Superior temporal gyrus (tissue), 1 donor: ENCODE measurements around the gene ZNF423.

ENCODE experiments used
- DNase-seq: peaks from one replicate; pipeline ENCODE4 v3.0.0-alpha.2; 2016; ENCODE audit errors: extremely low spot score

The ZNF423 gene

GRCh38 chr16:49531931-49532840 is 323.7 kb downstream of the ZNF423 start:
- no peak for DNase-seq

- DNase-seq = no peak
Measured at GRCh38 chr16:49531425-49531824, 324.5 kb downstream of the ZNF423 start.

GRCh38 chr16:49530427-49530970 is 325.4 kb downstream of the ZNF423 start:
- no peak for DNase-seq

GRCh38 chr16:49529411-49530045 is 326.4 kb downstream of the ZNF423 start:
- DNase-seq = no peak

- DNase-seq = no peak
Measured at GRCh38 chr16:49528866-49529288, 327.0 kb downstream of the ZNF423 start.

- DNase-seq = no peak
Measured at GRCh38 chr16:49528060-49528865, 327.6 kb downstream of the ZNF423 start.

GRCh38 chr16:49527611-49528010 is 328.3 kb downstream of the ZNF423 start:
- no peak for DNase-seq

GRCh38 chr16:49526860-49527365 is 329.0 kb downstream of the ZNF423 start:
- DNase-seq = no peak

GRCh38 chr16:49524947-49525315 is 331.0 kb downstream of the ZNF423 start:
- no peak for DNase-seq

GRCh38 chr16:49524216-49524946 is 331.5 kb downstream of the ZNF423 start:
- no peak for DNase-seq

- DNase-seq = no peak
Measured at GRCh38 chr16:49523435-49524159, 332.3 kb downstream of the ZNF423 start.

- no peak for DNase-seq
Measured at GRCh38 chr16:49521734-49522325, 334.1 kb downstream of the ZNF423 start.

- no peak for DNase-seq
Measured at GRCh38 chr16:49520492-49521038, 335.3 kb downstream of the ZNF423 start.

GRCh38 chr16:49519741-49520140 is 336.2 kb downstream of the ZNF423 start:
- no peak for DNase-seq

- no peak for DNase-seq
Measured at GRCh38 chr16:49519008-49519656, 336.8 kb downstream of the ZNF423 start.

- no peak for DNase-seq
Measured at GRCh38 chr16:49516382-49517036, 339.4 kb downstream of the ZNF423 start.

- no peak for DNase-seq
Measured at GRCh38 chr16:49515861-49516260, 340.1 kb downstream of the ZNF423 start.

- no peak for DNase-seq
Measured at GRCh38 chr16:49515016-49515565, 340.8 kb downstream of the ZNF423 start.
